Stimulated activated CD8-positive, alpha-beta memory T cell treated with anti-CD3 and anti-CD28 coated beads, Interleukin-2, amount 100 ng/mL, for 48 hours (primary cell): ENCODE results near the gene SLC5A3.
A peak's percentile ranks its signal among the peaks of the same experiment; 100 is the strongest.

Source experiments
- DNase-seq, 2 donors: peaks; one replicate each; pipeline ENCODE4 v3.0.0-alpha.2; 2020; ENCODE audit warnings: low read depth in 2 of 2

The SLC5A3 gene

DNA sequence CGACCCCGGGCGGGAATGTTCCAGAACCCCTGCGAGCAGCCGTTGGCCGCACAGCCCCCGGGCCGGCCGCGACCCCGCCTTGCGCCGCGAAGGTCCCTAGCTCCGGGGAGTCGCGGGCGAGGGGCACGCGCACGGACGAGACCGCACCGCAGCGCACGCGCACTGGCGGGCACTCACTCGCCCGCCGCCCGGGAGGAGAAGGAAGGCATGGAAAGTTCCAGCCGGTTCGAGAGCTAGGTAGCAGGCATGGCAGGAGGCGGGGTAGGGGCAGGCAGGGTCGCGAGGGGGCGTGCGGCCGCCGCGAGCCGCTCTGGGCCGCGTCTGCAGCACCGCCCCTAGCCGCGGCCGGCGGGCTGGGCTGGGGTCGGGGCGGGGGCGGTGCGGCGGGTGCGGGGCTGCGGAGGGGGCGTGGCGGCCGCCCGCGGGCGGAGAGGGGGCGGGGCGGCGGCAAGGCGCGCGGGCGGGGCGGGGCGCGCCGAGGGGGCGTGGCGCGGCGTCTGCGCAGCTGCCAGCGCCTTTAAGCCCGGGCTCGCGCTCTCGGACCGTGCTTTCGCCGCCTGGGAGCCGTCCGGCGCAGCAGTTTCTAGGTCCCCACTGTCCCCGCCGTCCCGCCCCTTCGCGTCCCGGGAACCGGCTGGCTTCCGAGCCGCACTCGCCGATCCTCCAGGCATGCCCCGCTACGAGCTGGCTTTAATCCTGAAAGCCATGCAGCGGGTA, at the start of gene SLC5A3, which contains the start of gene MRPS6:
TSS of gene SLC5A3 (plus strand) at position 547 of the 717 bp plus-strand sequence. CDS start 21,621 bp downstream, outside the sequence.
TSS of gene MRPS6 (plus strand) at position 547 of the 717 bp plus-strand sequence. CDS start at position 670, 123 bp downstream.
- peak; percentile 65 to 70 for DNase-seq

DNA sequence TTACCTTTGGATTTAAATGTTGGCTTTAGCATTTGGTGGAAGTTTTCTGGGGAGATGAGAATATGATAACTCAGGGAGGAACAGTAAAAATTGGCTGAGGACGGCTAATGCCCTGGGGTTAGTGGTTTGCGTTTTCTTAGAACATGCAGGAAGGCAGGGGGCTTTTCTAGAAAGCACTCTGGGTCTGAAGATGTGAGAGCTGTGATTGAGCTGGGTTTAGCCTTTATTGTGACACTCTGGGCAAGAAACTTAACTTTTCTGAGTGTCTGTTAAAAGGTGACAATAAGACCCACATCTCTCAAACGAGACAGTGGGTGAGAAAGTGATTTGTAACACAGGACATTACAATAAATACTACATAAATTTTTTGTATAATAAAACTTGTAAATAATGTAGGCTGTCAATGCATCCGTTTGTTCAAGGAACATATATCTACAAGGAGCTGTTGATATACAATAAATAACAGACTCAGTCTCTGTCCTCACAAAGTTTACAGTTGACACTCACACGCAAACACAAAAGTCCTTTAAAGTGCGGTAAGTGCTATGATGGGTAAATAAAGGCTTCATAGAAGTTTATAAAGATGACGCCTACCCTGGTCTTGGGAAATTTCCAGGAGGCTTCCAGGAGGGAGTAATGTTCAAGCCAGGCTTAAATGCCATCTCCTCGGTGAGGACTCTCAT, 49.5 kb upstream of the SLC5A3 start:
- DNase-seq, result no peak

DNA sequence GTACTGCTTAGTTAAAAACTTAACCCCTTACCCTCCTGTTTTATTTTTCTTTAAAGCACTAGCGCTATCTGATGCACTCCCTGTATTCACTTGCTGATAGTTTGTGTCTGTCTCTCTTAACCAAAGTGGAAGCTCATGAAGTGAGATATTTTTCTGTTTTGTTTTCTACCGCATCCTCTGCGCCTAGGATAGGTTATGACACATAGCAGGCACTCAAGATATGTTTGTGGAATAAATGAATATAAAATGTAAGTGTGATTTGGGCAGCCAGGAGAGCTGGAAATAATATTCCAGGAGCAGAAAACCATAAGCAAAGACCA, 49.0 kb upstream of the SLC5A3 start:
- no peak for DNase-seq

GRCh38 chr21:34027721-34028461, 45.5 kb upstream of the SLC5A3 start:
- no peak for DNase-seq

GRCh38 chr21:34029743-34030528, 43.4 kb upstream of the SLC5A3 start:
- peak; percentile 14 to 23 for DNase-seq

GRCh38 chr21:34031835-34032370, 41.5 kb upstream of the SLC5A3 start:
- no peak for DNase-seq

DNA sequence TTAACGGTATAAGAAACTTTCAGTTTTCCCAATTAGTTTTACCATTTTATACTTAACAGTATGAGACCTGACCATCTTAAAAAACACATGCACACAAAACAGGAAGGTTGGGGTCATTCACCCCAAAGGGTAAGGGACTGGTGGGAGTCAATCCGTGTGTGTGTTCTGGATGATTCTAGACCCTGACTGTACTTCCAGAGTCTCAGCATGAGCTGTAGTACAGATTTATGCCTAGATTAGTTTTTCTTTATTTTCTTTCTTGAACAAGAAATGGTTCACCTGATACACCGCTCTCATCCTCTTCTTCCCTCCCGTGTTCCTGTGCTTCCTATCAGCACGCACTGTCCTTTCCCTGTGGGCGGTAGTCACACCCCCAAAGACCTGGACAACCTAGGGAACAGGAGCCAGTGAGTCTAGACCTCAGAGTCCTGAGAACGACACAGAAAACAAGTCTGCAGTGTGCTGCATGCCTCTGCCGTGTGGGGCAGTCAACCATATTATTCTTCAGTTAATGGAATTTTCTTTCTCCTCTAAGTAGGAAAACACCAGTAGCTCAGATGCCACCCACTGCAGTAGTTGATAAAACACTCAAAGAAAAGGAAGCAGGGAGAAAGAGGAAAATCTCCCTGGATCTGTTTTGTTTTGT, 38.9 kb upstream of the SLC5A3 start:
- no peak for DNase-seq

DNA sequence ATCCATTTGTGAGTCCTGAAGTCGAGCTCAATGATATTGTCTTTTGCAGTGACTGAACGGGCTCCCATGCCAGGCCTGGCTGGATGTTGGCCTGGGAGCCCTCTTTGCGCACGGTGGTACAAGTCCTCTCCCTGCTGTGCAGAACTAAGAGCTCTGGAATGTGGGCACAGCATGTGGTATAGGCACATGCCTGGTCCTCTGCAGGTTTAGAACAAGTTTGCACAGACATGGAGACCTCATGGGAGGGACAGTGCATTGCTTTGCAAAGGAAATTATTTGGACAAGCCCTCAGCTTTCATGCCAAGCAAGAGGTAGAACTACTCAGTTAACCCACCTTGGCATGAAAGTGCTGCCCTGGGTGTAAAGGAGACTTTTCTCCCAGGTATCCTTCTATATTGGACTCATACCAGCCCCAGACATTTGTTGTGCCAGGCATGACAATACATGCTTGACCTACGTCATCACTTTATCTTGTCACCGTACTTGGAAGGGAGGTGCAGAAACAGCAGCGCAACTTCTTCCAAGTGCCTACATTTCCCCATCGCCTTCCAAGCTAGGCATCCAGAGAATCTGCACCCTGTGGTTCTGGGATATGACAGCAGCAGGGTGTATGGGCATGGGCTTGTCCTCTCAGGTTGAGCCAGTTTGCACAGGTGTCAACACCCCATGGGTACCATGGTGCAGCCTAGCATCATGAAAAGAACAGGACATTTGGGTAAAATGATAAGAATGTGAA, 37.6 kb upstream of the SLC5A3 start:
- no peak for DNase-seq

GRCh38 chr21:34037009-34037795, 36.2 kb upstream of the SLC5A3 start:
- DNase-seq, result no peak

- DNase-seq, result no peak
These were observed 33.5 kb upstream of the SLC5A3 start for GRCh38 chr21:34039678-34040382.

DNA sequence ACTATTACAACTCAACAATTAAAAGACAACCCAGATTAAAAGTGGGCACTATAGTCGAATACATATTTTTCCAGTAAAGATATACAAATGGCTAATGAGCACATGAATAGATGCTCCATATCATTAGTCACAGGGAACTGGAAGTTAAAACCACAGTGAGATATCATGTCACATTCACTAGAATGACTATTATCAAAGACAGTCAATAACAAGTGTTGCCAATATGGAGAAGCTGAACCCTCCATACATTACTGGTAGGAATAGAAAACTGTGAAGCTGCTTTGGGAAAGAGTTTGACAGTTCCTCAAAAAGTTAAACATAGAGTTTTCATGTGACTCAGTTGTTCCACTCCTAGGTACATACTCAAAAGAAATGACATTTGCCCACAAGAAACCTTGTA, 30.6 kb upstream of the SLC5A3 start:
- DNase-seq, result no peak

GRCh38 chr21:34043333-34043732, 30.0 kb upstream of the SLC5A3 start:
- DNase-seq, result no peak

GRCh38 chr21:34046917-34047316, 26.5 kb upstream of the SLC5A3 start:
- no peak for DNase-seq

GRCh38 chr21:34047835-34048234, 25.5 kb upstream of the SLC5A3 start:
- no peak for DNase-seq

- DNase-seq, result no peak
These were observed 21.2 kb upstream of the SLC5A3 start for GRCh38 chr21:34052171-34052570.

- no peak for DNase-seq
These were observed 19.1 kb upstream of the SLC5A3 start for GRCh38 chr21:34054259-34054658.

GRCh38 chr21:34055615-34056014, 17.8 kb upstream of the SLC5A3 start:
- DNase-seq, result no peak

DNA sequence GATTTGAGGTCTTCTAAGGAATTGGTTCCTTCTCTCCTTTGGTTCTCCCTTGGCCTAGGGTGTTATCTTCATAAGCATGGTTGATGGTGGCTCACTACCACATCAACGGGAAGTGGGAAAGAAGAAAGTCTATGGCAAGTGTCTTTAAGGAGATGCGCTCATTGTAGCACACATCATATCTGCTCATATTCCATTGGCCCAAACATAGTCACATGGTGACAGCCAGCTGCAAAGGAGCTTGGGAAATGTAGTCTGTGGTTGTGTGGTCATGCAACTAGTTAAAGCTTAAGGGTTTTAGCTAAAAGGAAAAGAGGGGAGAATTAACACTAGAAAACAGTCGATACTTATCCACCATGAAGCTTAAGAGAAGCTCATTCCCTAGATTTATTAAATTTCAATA, 11.4 kb upstream of the SLC5A3 start:
- DNase-seq, result no peak

DNA sequence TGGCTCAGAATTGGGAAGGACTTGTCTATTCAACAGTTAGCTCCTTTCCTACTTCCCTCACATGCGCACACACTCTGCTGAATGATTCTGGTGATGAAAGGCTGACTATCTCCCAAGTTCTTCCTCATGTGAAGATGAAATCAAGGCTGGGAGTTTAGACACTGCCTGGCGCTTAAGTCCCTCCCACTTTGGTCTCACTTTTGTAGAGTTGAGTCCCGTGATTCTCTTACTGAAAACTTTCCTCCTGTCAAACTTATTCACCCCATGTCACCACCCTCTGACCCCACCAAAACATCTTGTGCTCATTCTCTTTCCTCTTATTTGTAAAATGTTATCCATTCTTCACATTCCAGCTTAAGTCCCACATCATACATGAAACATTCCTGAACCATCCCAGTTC, 8.4 kb upstream of the SLC5A3 start:
- no peak for DNase-seq
